Fibroblast of lung (primary cell): ENCODE results near the gene KRTAP13-3. TPM values are rescaled to one million over a fixed set of nuclear protein-coding genes. Genes with fewer than 3 reads are reported as not detected.

Experiments
- DNase-seq, 2 donors: peaks; one replicate each; pipeline versions ENCODE4 v3.0.0 to v3.0.0-alpha.2; 2010; ENCODE audit warnings: low read depth in 2 of 2
- H2AFZ ChIP-seq: 2 replicates; pipeline ENCODE4 v1.5.1; 2012; ENCODE audit warnings: low read length, control low read depth, inconsistent platforms
- H3K27ac ChIP-seq: 2 replicates; pipeline ENCODE4 v1.5.1; 2011; ENCODE audit warnings: low read length, control low read depth; ENCODE audit not compliant: insufficient read depth
- H3K27me3 ChIP-seq: 2 replicates; pipeline ENCODE4 v1.5.1; 2011; ENCODE audit warnings: mild to moderate bottlenecking, low read length; ENCODE audit not compliant: control insufficient read depth, insufficient read depth
- H3K36me3 ChIP-seq: 2 replicates; pipeline ENCODE4 v1.5.1; 2011; ENCODE audit warnings: low read length; ENCODE audit not compliant: control insufficient read depth, insufficient read depth
- H3K4me1 ChIP-seq: 2 replicates; pipeline ENCODE4 v1.5.1; 2011; ENCODE audit warnings: low read length; ENCODE audit not compliant: control insufficient read depth, insufficient read depth; ENCODE audit errors: extremely low read depth
- H3K4me2 ChIP-seq: 2 replicates; pipeline ENCODE4 v1.5.1; 2011; ENCODE audit warnings: low read length, control low read depth; ENCODE audit not compliant: insufficient read depth; ENCODE audit errors: extremely low read depth
- H3K4me3 ChIP-seq, 4 experiments: fragments of 200-600 bp in 1 of 4; sonication (generic) in 1 of 4; replicated peaks in 1 of 4; 2 replicates each; pipeline ENCODE4 v1.5.1; 2011 to 2016; ENCODE audit warnings: low read length in 4 of 4, low read depth in 3 of 4, mild to moderate bottlenecking in 3 of 4, control low read depth in 2 of 4, inconsistent platforms in 1 of 4, mixed read lengths in 1 of 4; ENCODE audit not compliant: insufficient read depth in 1 of 4; ENCODE audit errors: control extremely low read depth in 1 of 4
- H3K79me2 ChIP-seq: 2 replicates; pipeline ENCODE4 v1.5.1; 2012; ENCODE audit warnings: mild to moderate bottlenecking, low read length, inconsistent platforms; ENCODE audit not compliant: control insufficient read depth, insufficient read depth
- H3K9ac ChIP-seq: 2 replicates; pipeline ENCODE4 v1.5.1; 2011; ENCODE audit warnings: mild to moderate bottlenecking, low read length, control low read depth; ENCODE audit not compliant: insufficient read depth
- H3K9me3 ChIP-seq: 2 replicates; pipeline ENCODE4 v1.5.1; 2012; ENCODE audit warnings: low read depth, low read length; ENCODE audit not compliant: control insufficient read depth, insufficient read depth
- H4K20me1 ChIP-seq: 2 replicates; pipeline ENCODE4 v1.5.1; 2011; ENCODE audit warnings: low read length; ENCODE audit not compliant: control insufficient read depth, insufficient read depth; ENCODE audit errors: extremely low read depth
- CTCF ChIP-seq, 2 donors: IDR thresholded peaks in 1 of 2; conservative IDR thresholded peaks in 1 of 2; 1 replicate in 1 of 2; 2 replicates in 1 of 2; pipeline ENCODE4 v1.5.1; 2011 to 2012; ENCODE audit warnings: low read length in 2 of 2, control low read depth in 1 of 2, inconsistent platforms in 1 of 2, low read depth in 1 of 2, mild to moderate bottlenecking in 1 of 2
- EZH2 ChIP-seq: IDR thresholded peaks from 2 replicates; pipeline ENCODE4 v1.5.1; 2012; ENCODE audit warnings: low read length, control low read depth, mild to moderate bottlenecking; ENCODE audit errors: missing control alignments
- polyA minus RNA-seq: library from RNA; depleted of rRNA, polyadenylated mRNA; stranded (reverse); fragments of >200 nt; gene quantifications from 2 replicates; pipeline ENCODE4 v1.2.3, GENCODE V29; 2011; ENCODE audit warnings: low replicate concordance
- polyA plus RNA-seq, 2 donors: library from polyadenylated mRNA; depleted of rRNA in 1 of 2; stranded (reverse) in 1 of 2; unstranded in 1 of 2; fragments of >200 nt; gene quantifications; 2 replicates each; pipeline ENCODE4 v1.2.1, GENCODE V29; 2011 to 2012; ENCODE audit warnings: missing spikeins in 1 of 2
- total RNA-seq: library from RNA; depleted of rRNA; stranded (reverse); fragments of >200 nt; gene quantifications from 2 replicates; pipeline ENCODE4 v1.2.1, GENCODE V29; 2014

The KRTAP13-3 gene
- total RNA-seq (not detected in 2 replicates), polyA plus RNA-seq (not detected in 2 replicates), polyA minus RNA-seq (not detected in 2 replicates)
- not detected in 2 replicates for polyA plus RNA-seq (2012)

- Histone ChIP-seq H3K4me3 (no peak within 1 kb of the TSS), H3K4me2 (no peak within 1 kb of the TSS), H3K79me2 (no peaks in the 10 kb centered on the region), H4K20me1 (no peaks in the 10 kb centered on the region), H3K27ac (no peak within 1 kb of the TSS), H3K4me1 (no peaks in the 10 kb centered on the region), H3K36me3 (no peaks in the 10 kb centered on the region), H3K27me3 (no peaks in the 10 kb centered on the region), H3K9ac (no peak within 1 kb of the TSS), H2AFZ (no peak within 1 kb of the TSS), H3K9me3 (no peaks in the 10 kb centered on the region)
- DNase-seq: no peak
- TF ChIP-seq EZH2 (no peak), CTCF (conservative IDR thresholded peaks at IDR 0.05 in 1 of 2, IDR thresholded peaks at IDR 0.05 in 1 of 2; ENCODE audit: low read depth in 1 of 2, low read length in 2 of 2) (no peak)
Observed at GRCh38 chr21:30425826-30426225, at the start of gene KRTAP13-3. Gene KRTAP13-3, minus strand, starts transcription at chr21:30425926. Its CDS starts 14 bp downstream, at chr21:30425912.

GRCh38 chr21:30468900-30469714 lies 43.4 kb upstream of the KRTAP13-3 start:
- no peaks in the 10 kb centered on the region for H4K20me1 ChIP-seq
- DNase-seq: no peak
- H3K9ac ChIP-seq: no peak overlapping the region
- H3K27me3 ChIP-seq: no peaks in the 10 kb centered on the region
- H3K9me3 ChIP-seq: no peaks in the 10 kb centered on the region
- no peaks in the 10 kb centered on the region for H3K36me3 ChIP-seq
- H3K4me1 ChIP-seq: no peaks in the 10 kb centered on the region
- no peak for TF ChIP-seq EZH2
- TF ChIP-seq CTCF (conservative IDR thresholded peaks at IDR 0.05 in 1 of 2, IDR thresholded peaks at IDR 0.05 in 1 of 2; ENCODE audit: low read depth in 1 of 2, low read length in 2 of 2): no peak
- no peaks in the 10 kb centered on the region for H3K79me2 ChIP-seq
- H3K4me2 ChIP-seq: no peak overlapping the region
- no peak overlapping the region for H3K4me3 ChIP-seq
- no peak overlapping the region for H3K27ac ChIP-seq
- no peak overlapping the region for H2AFZ ChIP-seq

GRCh38 chr21:30463713-30464112 lies 38.0 kb upstream of the KRTAP13-3 start:
- no peak for DNase-seq
- Histone ChIP-seq H3K27me3 (no peaks in the 10 kb centered on the region), H3K4me3 (no peak overlapping the region), H3K27ac (no peak overlapping the region), H3K4me1 (no peaks in the 10 kb centered on the region), H4K20me1 (no peaks in the 10 kb centered on the region), H3K9ac (no peak overlapping the region), H3K36me3 (no peaks in the 10 kb centered on the region), H2AFZ (no peak overlapping the region), H3K4me2 (no peak overlapping the region), H3K79me2 (no peaks in the 10 kb centered on the region), H3K9me3 (no peaks in the 10 kb centered on the region)
- TF ChIP-seq CTCF (conservative IDR thresholded peaks at IDR 0.05 in 1 of 2, IDR thresholded peaks at IDR 0.05 in 1 of 2; ENCODE audit: low read depth in 1 of 2, low read length in 2 of 2): no peak
